Right lung (tissue), 10 donors: ENCODE results near the gene CFAP100. TPM values are rescaled to one million over a fixed set of nuclear protein-coding genes. Genes with fewer than 3 reads are reported as not detected.

ENCODE experiments used
- DNase-seq, 2 donors: peaks; one replicate each; pipeline ENCODE4 v3.0.0-alpha.2; 2013
- long read RNA-seq, 8 donors: transcript quantifications; one replicate each; lab custom pipeline, GENCODE V29; 2026
- polyA plus RNA-seq, 5 donors: library from polyadenylated mRNA; unstranded; fragments of 120-200 nt; gene quantifications; one replicate each; pipeline versions ENCODE4 v1.2.1 to v1.2.3, GENCODE V29; 2013; ENCODE audit warnings: inconsistent platforms in 1 of 5, low replicate concordance in 1 of 5; ENCODE audit not compliant: insufficient read length in 5 of 5, insufficient read depth in 1 of 5

The CFAP100 gene
- 1 to 10 TPM in 4 of 5 donors, under 1 TPM in 1; 0.80 to 7.9 (median 6.6) TPM for polyA plus RNA-seq
- long read RNA-seq, donor 1, result 0 reads
- long read RNA-seq, donor 2, result 0 reads
- long read RNA-seq, donor 3, partial matches to known transcripts, result 0 of 1 reads
- long read RNA-seq, donor 3, other reads (novel, unspliced or antisense), result 0 of 1 reads
- long read RNA-seq, donor 4, result 0 reads
- long read RNA-seq, donor 5, result 0 reads
- long read RNA-seq, donor 6, result 0 reads
- long read RNA-seq, donor 7, result 0 reads
- long read RNA-seq, donor 8, result 0 reads

GRCh38 chr3:126394179-126394976 is at the start of gene CFAP100:
Gene CFAP100 (plus strand): TSS chr3:126394909. CDS start chr3:126396001, 1,092 bp downstream.
- peak; percentile 70 to 73 for DNase-seq

- no peak for DNase-seq
Observed at GRCh38 chr3:126345231-126345630, 49.5 kb upstream of the CFAP100 start.

- DNase-seq, result no peak
Observed at GRCh38 chr3:126345641-126346460, 48.9 kb upstream of the CFAP100 start.

- no peak for DNase-seq
Observed at GRCh38 chr3:126346466-126346865, 48.2 kb upstream of the CFAP100 start.

GRCh38 chr3:126347543-126348161 is 47.1 kb upstream of the CFAP100 start:
- DNase-seq, result no peak

- DNase-seq, result no peak
Observed at GRCh38 chr3:126348308-126348920, 46.3 kb upstream of the CFAP100 start.

GRCh38 chr3:126349071-126349470 is 45.6 kb upstream of the CFAP100 start:
- no peak for DNase-seq

GRCh38 chr3:126349611-126350501 is 44.9 kb upstream of the CFAP100 start:
- DNase-seq, result no peak

GRCh38 chr3:126350502-126351085 is 44.1 kb upstream of the CFAP100 start:
- no peak for DNase-seq

GRCh38 chr3:126351086-126351770 is 43.5 kb upstream of the CFAP100 start:
- DNase-seq, result no peak

- no peak for DNase-seq
Observed at GRCh38 chr3:126351771-126352475, 42.8 kb upstream of the CFAP100 start.

GRCh38 chr3:126352476-126353454 is 41.9 kb upstream of the CFAP100 start:
- DNase-seq, result no peak

- DNase-seq, result no peak
Observed at GRCh38 chr3:126353694-126354321, 40.9 kb upstream of the CFAP100 start.

- DNase-seq, result no peak
Observed at GRCh38 chr3:126354776-126355175, 39.9 kb upstream of the CFAP100 start.

- no peak for DNase-seq
Observed at GRCh38 chr3:126355251-126355650, 39.5 kb upstream of the CFAP100 start.

- peak; percentile 93 to 94 for DNase-seq
Observed at GRCh38 chr3:126355777-126356372, 38.8 kb upstream of the CFAP100 start.
